HG03571 (cell line): Measurements from ENCODE around the gene VWA5A.
"Not testable (repeated sequence)": the region's sequence is repeated elsewhere in the genome, so short reads cannot be mapped to it uniquely, and the experiment has no call there.

ENCODE experiments used
- ATAC-seq: cut with Tn5 transposase; IDR thresholded peaks from one replicate; pipeline ENCODE4 v1.9.1; 2021; ENCODE audit not compliant: unreplicated experiment

The VWA5A gene

GRCh38 chr11:124093330-124093729 is 21.9 kb upstream of the VWA5A start:
- no peak for ATAC-seq

- ATAC-seq = no peak
Measured at GRCh38 chr11:124094731-124095130, 20.5 kb upstream of the VWA5A start.

- no peak for ATAC-seq
Measured at GRCh38 chr11:124096364-124096763, 18.9 kb upstream of the VWA5A start.

GRCh38 chr11:124098141-124098540 is 17.1 kb upstream of the VWA5A start:
- no peak for ATAC-seq

- no peak for ATAC-seq
Measured at GRCh38 chr11:124101737-124102136, 13.5 kb upstream of the VWA5A start.

GRCh38 chr11:124108156-124108555 is 7.1 kb upstream of the VWA5A start:
- ATAC-seq = no peak

GRCh38 chr11:124109377-124109776 is 5.9 kb upstream of the VWA5A start:
- ATAC-seq = no peak

- ATAC-seq = no peak
Measured at GRCh38 chr11:124110201-124110600, 5.0 kb upstream of the VWA5A start.

- ATAC-seq = no peak
Measured at GRCh38 chr11:124113890-124114289, 1.4 kb upstream of the VWA5A start.

GRCh38 chr11:124115782-124116616 is 749 bp downstream of the VWA5A start:
- no peak for ATAC-seq

GRCh38 chr11:124119103-124119502 is 3.9 kb downstream of the VWA5A start:
- no peak for ATAC-seq

GRCh38 chr11:124120891-124121290 is 5.6 kb downstream of the VWA5A start:
- ATAC-seq = no peak

GRCh38 chr11:124122123-124122522 is 6.9 kb downstream of the VWA5A start:
- no peak for ATAC-seq

- ATAC-seq = no peak
Measured at GRCh38 chr11:124123622-124124021, 8.4 kb downstream of the VWA5A start.

- not testable (repeated sequence) for ATAC-seq
Measured at GRCh38 chr11:124127134-124127533, 11.9 kb downstream of the VWA5A start.

- no peak for ATAC-seq
Measured at GRCh38 chr11:124143034-124143433, 27.8 kb downstream of the VWA5A start.

- no peak for ATAC-seq
Measured at GRCh38 chr11:124147951-124148350, 32.7 kb downstream of the VWA5A start.

- no peak for ATAC-seq
Measured at GRCh38 chr11:124150684-124151083, 35.4 kb downstream of the VWA5A start.

GRCh38 chr11:124152770-124153407 is 37.6 kb downstream of the VWA5A start:
- ATAC-seq = no peak

GRCh38 chr11:124153821-124154220 is 38.6 kb downstream of the VWA5A start:
- ATAC-seq = no peak

GRCh38 chr11:124159481-124159880 is 44.2 kb downstream of the VWA5A start:
- no peak for ATAC-seq

GRCh38 chr11:124160986-124161385 is 45.7 kb downstream of the VWA5A start:
- ATAC-seq = no peak
